B cell (primary cell): ENCODE measurements around the gene DCLK1. TPM values are rescaled to one million over a fixed set of nuclear protein-coding genes. Genes with fewer than 3 reads are reported as not detected.

Experiments
- ATAC-seq: fragments of 200-7000 bp; cut with Tn5 transposase; one replicate; pipeline ENCODE4 v1.10.0; 2021; ENCODE audit warnings: low read depth, mild to moderate bottlenecking, moderate number of reproducible peaks, moderate library complexity
- CTCF ChIA-PET: fragments of 350-600 bp; sonication (Branson Sonifier 250); formaldehyde crosslinking; loops from one replicate; lab custom pipeline; 2021; ENCODE audit warnings: antibody characterized with exemption, inconsistent platforms; lab: Charles Lee
- POLR2A ChIA-PET: fragments of 350-600 bp; sonication (Branson Sonifier 250); formaldehyde crosslinking; loops from one replicate; lab custom pipeline; 2021; ENCODE audit warnings: antibody characterized with exemption; lab: Charles Lee
- DNase-seq: peaks from one replicate; pipeline ENCODE4 v3.0.0; 2013
- H2AFZ ChIP-seq: 2 replicates; pipeline ENCODE4 v1.6.1; 2012; ENCODE audit warnings: mild to moderate bottlenecking, low read depth, low read length; ENCODE audit not compliant: insufficient read depth, poor library complexity, severe bottlenecking
- H3K27ac ChIP-seq, 2 donors: 1 replicate in 1 of 2; 2 replicates in 1 of 2; pipeline ENCODE4 v1.5.1; 2012 to 2013; ENCODE audit warnings: low read length in 2 of 2, mild to moderate bottlenecking in 2 of 2, moderate library complexity in 1 of 2
- H3K27me3 ChIP-seq, 4 experiments: fragments of 200-600 bp in 1 of 4; sonication (generic) in 1 of 4; replicated peaks in 1 of 4; 1 replicate in 2 of 4; 2 replicates in 2 of 4; pipeline versions ENCODE4 v1.6.1 to v1.7.0; 2013 to 2016; ENCODE audit warnings: low read length in 3 of 4, mild to moderate bottlenecking in 2 of 4, mixed read lengths in 1 of 4, moderate library complexity in 1 of 4; ENCODE audit not compliant: insufficient read depth in 4 of 4, control insufficient read depth in 3 of 4; ENCODE audit errors: control extremely low read depth in 1 of 4
- H3K36me3 ChIP-seq, 2 experiments: replicated peaks in 1 of 2; 1 replicate in 1 of 2; 2 replicates in 1 of 2; pipeline versions ENCODE4 v1.6.1 to v1.7.1; 2013; ENCODE audit warnings: low read length in 1 of 2; ENCODE audit not compliant: insufficient read depth in 2 of 2, control insufficient read depth in 1 of 2; ENCODE audit errors: control extremely low read depth in 1 of 2, extremely low read depth in 1 of 2
- H3K4me1 ChIP-seq, 2 donors: fragments of 200-600 bp in 1 of 2; sonication (generic) in 1 of 2; 1 replicate in 1 of 2; 2 replicates in 1 of 2; pipeline versions ENCODE4 v1.5.1 to v1.6.1; 2013 to 2017; ENCODE audit warnings: low read length in 2 of 2; ENCODE audit not compliant: control insufficient read depth in 2 of 2, insufficient read depth in 2 of 2
- H3K4me2 ChIP-seq: replicated peaks from 2 replicates; pipeline ENCODE3; 2012; ENCODE audit warnings: mild to moderate bottlenecking, low read depth, low read length; ENCODE audit not compliant: poor library complexity, severe bottlenecking
- H3K4me3 ChIP-seq, 5 experiments: fragments of 200-600 bp in 1 of 5; sonication (generic) in 1 of 5; 1 replicate in 3 of 5; 2 replicates in 2 of 5; pipeline versions ENCODE4 v1.5.1 to v1.7.0; 2011 to 2016; ENCODE audit warnings: low read length in 4 of 5, mild to moderate bottlenecking in 4 of 5, low read depth in 2 of 5, control low read depth in 1 of 5, moderate library complexity in 1 of 5; ENCODE audit not compliant: insufficient read depth in 1 of 5; ENCODE audit errors: control extremely low read depth in 1 of 5, extremely low read depth in 1 of 5
- H3K79me2 ChIP-seq: fragments of 200-600 bp; sonication (generic); one replicate; pipeline ENCODE4 v1.6.0; 2016; ENCODE audit warnings: low read length; ENCODE audit not compliant: control insufficient read depth, insufficient read depth
- H3K9ac ChIP-seq: fragments of 200-600 bp; sonication (generic); 2 replicates; pipeline ENCODE4 v1.6.1; 2017; ENCODE audit warnings: mild to moderate bottlenecking, low read length, moderate library complexity
- H3K9me3 ChIP-seq, 3 donors: one replicate each; pipeline versions ENCODE4 v1.6.1 to v1.7.1; 2013; ENCODE audit warnings: low read length in 2 of 3; ENCODE audit not compliant: control insufficient read depth in 2 of 3, insufficient read depth in 1 of 3; ENCODE audit errors: control extremely low read depth in 1 of 3
- H4K20me1 ChIP-seq: 2 replicates; pipeline ENCODE4 v1.6.0; 2012; ENCODE audit warnings: mild to moderate bottlenecking, low read length; ENCODE audit not compliant: insufficient read depth, control insufficient read depth, poor library complexity, severe bottlenecking
- H3K27ac Mint-ChIP-seq: one replicate; pipeline ENCODE4 v1.8.0; 2021; ENCODE audit warnings: mixed read lengths
- H3K27me3 Mint-ChIP-seq: one replicate; pipeline ENCODE4 v1.8.0; 2021; ENCODE audit warnings: mixed read lengths
- H3K4me1 Mint-ChIP-seq: one replicate; pipeline ENCODE4 v1.8.0; 2021; ENCODE audit warnings: mixed read lengths
- H3K4me3 Mint-ChIP-seq: one replicate; pipeline ENCODE4 v1.8.0; 2021; ENCODE audit warnings: mixed read lengths
- H3K9me3 Mint-ChIP-seq: one replicate; pipeline ENCODE4 v1.8.0; 2022; ENCODE audit warnings: mixed read lengths; ENCODE audit not compliant: insufficient read depth
- EZH2 ChIP-seq: IDR thresholded peaks from 2 replicates; pipeline ENCODE4 v1.6.1; 2012; ENCODE audit warnings: borderline replicate concordance, low read depth, mild to moderate bottlenecking, moderate library complexity, low read length; ENCODE audit not compliant: insufficient read depth, poor library complexity, severe bottlenecking
- WGBS: methylation state at CpG from one replicate; pipeline ENCODE4 v1.1.5; 2013; ENCODE audit warnings: missing lambda C conversion rate; ENCODE audit not compliant: insufficient coverage; 5-methylcytosine and 5-hydroxymethylcytosine counted together
- intact Hi-C: fragments of 100-400 bp; cut with micrococcal nuclease; formaldehyde crosslinking; loops from one replicate; pipeline ENCODE4 v1.10.0; 2022
- polyA plus RNA-seq: library from polyadenylated mRNA; depleted of rRNA; stranded (reverse); fragments of >200 nt; gene quantifications from 2 replicates; pipeline ENCODE4 v1.2.3, GENCODE V29; 2012
- total RNA-seq, 2 donors: library from RNA; stranded (reverse); fragments of 120-200 nt in 1 of 2; gene quantifications; 1 replicate in 1 of 2; 2 replicates in 1 of 2; pipeline versions ENCODE4 v1.2.3 to v1.2.4, GENCODE V29; 2013 to 2022
- TF ChIP-seq, protein P1 (sequence below): fragments of 200-600 bp; IDR thresholded peaks from one replicate; pipeline ENCODE4 v1.8.0; 2022; ENCODE audit warnings: antibody characterized with exemption, mild to moderate bottlenecking

Gene DCLK1
- total and polyA plus RNA-seq, 2 donors (not counting 1 experiment from before 2014, with no cell fraction given), result not detected

DNA sequence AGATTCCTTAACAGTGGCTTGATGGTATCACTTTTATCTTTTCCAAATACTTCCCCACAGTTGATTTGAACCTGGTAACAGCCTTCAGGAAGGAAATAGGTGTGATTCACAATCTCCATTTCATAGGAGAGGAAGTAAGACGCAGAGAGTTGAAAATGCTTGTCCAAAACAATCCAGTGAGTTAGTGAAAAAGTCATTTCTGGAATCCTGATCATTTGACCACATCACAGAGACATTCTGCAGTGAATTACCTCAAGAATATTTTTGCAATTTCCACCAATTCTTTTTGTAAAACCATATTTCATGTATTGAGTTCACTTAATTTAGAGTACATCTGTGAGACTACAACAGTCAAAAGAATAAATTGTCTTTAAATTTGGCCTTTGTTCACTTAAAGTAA, 292.8 kb downstream of the DCLK1 start:
- Mint-ChIP-seq H3K4me3 (no peak overlapping the region), H3K27ac (no peak overlapping the region), H3K27me3 (no peaks in the 10 kb centered on the region), H3K9me3 (no peaks in the 10 kb centered on the region), H3K4me1 (no peaks in the 10 kb centered on the region)
- DNase-seq (no peak), ATAC-seq (no peak)
- Histone ChIP-seq H3K36me3 (no peaks in the 10 kb centered on the region), H3K9ac (no peak overlapping the region), H3K79me2 (no peaks in the 10 kb centered on the region), H3K4me3 (no peak overlapping the region), H3K4me2 (no peak overlapping the region), H3K9me3 (peaks cover 0 to 5% (median 0%) of the 10 kb centered on the region in 3 donors), H3K27me3 (no peaks in the 10 kb centered on the region), H3K4me1 (no peaks in the 10 kb centered on the region), H2AFZ (no peak overlapping the region), H4K20me1 (no peaks in the 10 kb centered on the region), H3K27ac (no peak overlapping the region)
- TF ChIP-seq, protein P1, sequence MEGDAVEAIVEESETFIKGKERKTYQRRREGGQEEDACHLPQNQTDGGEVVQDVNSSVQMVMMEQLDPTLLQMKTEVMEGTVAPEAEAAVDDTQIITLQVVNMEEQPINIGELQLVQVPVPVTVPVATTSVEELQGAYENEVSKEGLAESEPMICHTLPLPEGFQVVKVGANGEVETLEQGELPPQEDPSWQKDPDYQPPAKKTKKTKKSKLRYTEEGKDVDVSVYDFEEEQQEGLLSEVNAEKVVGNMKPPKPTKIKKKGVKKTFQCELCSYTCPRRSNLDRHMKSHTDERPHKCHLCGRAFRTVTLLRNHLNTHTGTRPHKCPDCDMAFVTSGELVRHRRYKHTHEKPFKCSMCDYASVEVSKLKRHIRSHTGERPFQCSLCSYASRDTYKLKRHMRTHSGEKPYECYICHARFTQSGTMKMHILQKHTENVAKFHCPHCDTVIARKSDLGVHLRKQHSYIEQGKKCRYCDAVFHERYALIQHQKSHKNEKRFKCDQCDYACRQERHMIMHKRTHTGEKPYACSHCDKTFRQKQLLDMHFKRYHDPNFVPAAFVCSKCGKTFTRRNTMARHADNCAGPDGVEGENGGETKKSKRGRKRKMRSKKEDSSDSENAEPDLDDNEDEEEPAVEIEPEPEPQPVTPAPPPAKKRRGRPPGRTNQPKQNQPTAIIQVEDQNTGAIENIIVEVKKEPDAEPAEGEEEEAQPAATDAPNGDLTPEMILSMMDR, result no peak
- no peak for TF ChIP-seq EZH2
- ChIA-PET CTCF (no interaction called here), POLR2A (no interaction called here)
- no CpG with 5 or more reads among the region's 1 CpG for whole genome bisulfite sequencing
- intact Hi-C loops, result no loop called here

DNA sequence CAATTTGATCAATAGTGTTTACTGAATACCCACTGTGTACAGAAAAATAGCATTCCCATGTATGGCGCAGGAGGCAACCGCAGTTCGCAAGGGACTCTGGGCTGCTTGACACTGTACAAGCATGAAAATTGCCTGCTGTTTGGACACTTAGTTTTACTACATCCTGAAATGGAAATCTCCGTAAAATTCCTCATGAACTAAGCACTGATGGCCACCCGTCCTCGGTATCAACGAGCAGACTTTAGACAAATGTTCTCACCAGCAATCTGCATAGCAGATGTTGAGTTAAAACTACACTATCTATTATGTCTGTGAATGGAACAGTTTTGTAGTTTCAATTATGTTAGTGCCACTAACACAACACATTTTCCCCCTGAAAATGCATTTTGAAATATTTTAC, 294.7 kb downstream of the DCLK1 start:
- WGBS, result 100% methylated on average over 4 of the region's 7 CpGs
- H3K9ac ChIP-seq, result no peak overlapping the region
- ATAC-seq (no peak), DNase-seq (no peak)
- intact Hi-C loops, result no loop called here
- H3K27me3 ChIP-seq, result no peaks in the 10 kb centered on the region
- TF ChIP-seq, protein P1, result no peak
- TF ChIP-seq EZH2, result no peak
- Mint-ChIP-seq H3K4me1 (no peaks in the 10 kb centered on the region), H3K4me3 (no peak overlapping the region), H3K27me3 (no peaks in the 10 kb centered on the region), H3K9me3 (no peaks in the 10 kb centered on the region), H3K27ac (no peak overlapping the region)
- H3K4me2 ChIP-seq, result no peak overlapping the region
- H2AFZ ChIP-seq, result no peak overlapping the region
- H3K4me1 ChIP-seq, result no peaks in the 10 kb centered on the region
- no peaks in the 10 kb centered on the region for H3K36me3 ChIP-seq
- peaks cover 0 to 5% (median 0%) of the 10 kb centered on the region in 3 donors for H3K9me3 ChIP-seq
- CTCF ChIA-PET, result no interaction called here
- H3K4me3 ChIP-seq, result no peak overlapping the region
- H3K27ac ChIP-seq, result no peak overlapping the region
- H4K20me1 ChIP-seq, result no peaks in the 10 kb centered on the region
- POLR2A ChIA-PET, result no interaction called here
- H3K79me2 ChIP-seq, result no peaks in the 10 kb centered on the region
